DND-41 (cell line): ENCODE data around the gene PPP1R1B.

Source experiments
- ATAC-seq: fragments of 200-7000 bp; cut with Tn5 transposase; 3 replicates; pipeline ENCODE4 v1.9.1; 2021; ENCODE audit warnings: low read depth; ENCODE audit not compliant: insufficient read depth
- DNase-seq: peaks from one replicate; pipeline ENCODE4 v3.0.0-alpha.2; 2020
- H2AFZ ChIP-seq: 2 replicates; pipeline ENCODE4 v1.6.0; 2012; ENCODE audit warnings: low read depth, low read length
- H3K27ac ChIP-seq: 2 replicates; pipeline ENCODE4 v1.5.1; 2012; ENCODE audit warnings: low read length, inconsistent platforms
- H3K27me3 ChIP-seq: fragments of 200-600 bp; sonication (generic); 2 replicates; pipeline ENCODE4 v1.6.0; 2012; ENCODE audit warnings: low read length, mild to moderate bottlenecking, inconsistent platforms; ENCODE audit not compliant: insufficient read depth, poor library complexity
- H3K36me3 ChIP-seq: 2 replicates; pipeline ENCODE4 v1.5.1; 2012; ENCODE audit warnings: low read length, inconsistent platforms; ENCODE audit not compliant: insufficient read depth
- H3K4me1 ChIP-seq: 2 replicates; pipeline ENCODE4 v1.5.1; 2012; ENCODE audit warnings: mild to moderate bottlenecking, low read length; ENCODE audit not compliant: insufficient read depth
- H3K4me2 ChIP-seq: 2 replicates; pipeline ENCODE4 v1.6.0; 2012; ENCODE audit warnings: mild to moderate bottlenecking, moderate library complexity, low read length, inconsistent platforms; ENCODE audit not compliant: insufficient read depth
- H3K4me3 ChIP-seq, 2 experiments: fragments of 200-600 bp in 1 of 2; shearing (Covaris generic) in 1 of 2; 2 replicates each; pipeline ENCODE4 v1.5.1; 2012 to 2016; ENCODE audit warnings: inconsistent platforms in 2 of 2, low read length in 2 of 2, mild to moderate bottlenecking in 2 of 2, low read depth in 1 of 2, moderate library complexity in 1 of 2
- H3K79me2 ChIP-seq: 2 replicates; pipeline ENCODE4 v1.6.0; 2012; ENCODE audit warnings: low read length, inconsistent platforms; ENCODE audit not compliant: insufficient read depth
- H3K9ac ChIP-seq: 2 replicates; pipeline ENCODE4 v1.6.0; 2012; ENCODE audit warnings: low read depth, mild to moderate bottlenecking, inconsistent platforms, low read length, moderate library complexity
- H3K9me3 ChIP-seq: 2 replicates; pipeline ENCODE4 v1.5.1; 2012; ENCODE audit warnings: low read length, moderate library complexity, mild to moderate bottlenecking, inconsistent platforms; ENCODE audit not compliant: insufficient read depth, severe bottlenecking
- H4K20me1 ChIP-seq: 2 replicates; pipeline ENCODE4 v1.6.0; 2012; ENCODE audit warnings: low read length; ENCODE audit not compliant: insufficient read depth
- CTCF ChIP-seq: IDR thresholded peaks from 2 replicates; pipeline ENCODE4 v1.5.1; 2012; ENCODE audit warnings: borderline replicate concordance, low read length, moderate library complexity, mild to moderate bottlenecking; ENCODE audit not compliant: poor library complexity, severe bottlenecking; ENCODE audit errors: extremely low read depth
- EZH2 ChIP-seq: IDR thresholded peaks from 3 replicates; pipeline ENCODE4 v1.6.1; 2012; ENCODE audit warnings: borderline replicate concordance, low read depth, mild to moderate bottlenecking, moderate library complexity, low read length, inconsistent platforms; ENCODE audit not compliant: severe bottlenecking

PPP1R1B gene

GRCh38 chr17:39683295-39683939 is 56.7 kb downstream of the PPP1R1B start:
- Histone ChIP-seq H3K9me3 (no peaks in the 10 kb centered on the region), H3K4me3 (no peak overlapping the region), H3K4me1 (peaks cover 24% of the 10 kb centered on the region), H4K20me1 (no peaks in the 10 kb centered on the region), H2AFZ (no peak overlapping the region), H3K9ac (no peak overlapping the region), H3K27me3 (no peaks in the 10 kb centered on the region), H3K79me2 (no peaks in the 10 kb centered on the region), H3K36me3 (peaks cover 6% of the 10 kb centered on the region; the same call in 1 of the 2 replicates), H3K4me2 (no peak overlapping the region), H3K27ac (no peak overlapping the region)
- no peak for ATAC-seq
- no peak for TF ChIP-seq CTCF
- TF ChIP-seq EZH2 = no peak
- no peak for DNase-seq

GRCh38 chr17:39684369-39685192 is 57.8 kb downstream of the PPP1R1B start:
- Histone ChIP-seq H3K27ac (no peak overlapping the region), H2AFZ (no peak overlapping the region), H3K9me3 (no peaks in the 10 kb centered on the region), H3K36me3 (peaks cover 6% of the 10 kb centered on the region; the same call in 1 of the 2 replicates), H3K79me2 (no peaks in the 10 kb centered on the region), H3K9ac (no peak overlapping the region), H3K4me2 (no peak overlapping the region), H3K4me1 (peaks cover 30% of the 10 kb centered on the region), H3K4me3 (no peak overlapping the region), H3K27me3 (no peaks in the 10 kb centered on the region), H4K20me1 (no peaks in the 10 kb centered on the region)
- DNase-seq (no peak), ATAC-seq (no peak)
- no peak for TF ChIP-seq CTCF
- TF ChIP-seq EZH2 = no peak
